SK-N-MC (cell line): ENCODE results near the gene UGDH.

Experiments
- EZH2 ChIP-seq: fragments of 200-600 bp; sonication (generic); IDR thresholded peaks from one replicate; pipeline ENCODE4 v1.6.1; 2017; ENCODE audit warnings: antibody characterized with exemption
- POLR2AphosphoS5 ChIP-seq: IDR thresholded peaks from 2 replicates; pipeline ENCODE4 v1.6.1; 2012; ENCODE audit warnings: mild to moderate bottlenecking, low read depth, low read length, borderline replicate concordance

- TF ChIP-seq POLR2AphosphoS5 (no peak), EZH2 (no peak)
Measured at GRCh38 chr4:39541987-39542610, 14.9 kb upstream of the UGDH start.
